MM.1S (cell line): ENCODE results near the gene TOE1.

ENCODE experiments used
- DNase-seq: peaks from one replicate; pipeline ENCODE4 v3.0.0-alpha.2; 2015
- H2AFZ ChIP-seq: fragments of 300-600 bp; sonication (generic); 2 replicates; pipeline ENCODE4 v1.6.0; 2016; ENCODE audit warnings: antibody characterized with exemption, low read length
- H3F3A ChIP-seq: fragments of 300-600 bp; sonication (generic); 2 replicates; pipeline ENCODE4 v1.6.1; 2016; ENCODE audit warnings: mild to moderate bottlenecking, antibody characterized with exemption, low read length, moderate library complexity, mixed read lengths; ENCODE audit not compliant: insufficient read depth
- H3K27ac ChIP-seq: fragments of 300-600 bp; sonication (generic); 2 replicates; pipeline ENCODE4 v1.5.1; 2016; ENCODE audit warnings: mild to moderate bottlenecking, low read length
- H3K27me3 ChIP-seq: fragments of 300-600 bp; sonication (generic); replicated peaks from 2 replicates; pipeline ENCODE4 v1.6.0; 2016; ENCODE audit warnings: low read length; ENCODE audit not compliant: insufficient read depth
- H3K36me3 ChIP-seq: fragments of 300-600 bp; sonication (generic); replicated peaks from 2 replicates; pipeline ENCODE4 v1.6.1; 2016; ENCODE audit warnings: mild to moderate bottlenecking, low read length, mixed read lengths; ENCODE audit not compliant: insufficient read depth
- H3K4me1 ChIP-seq: fragments of 300-600 bp; sonication (generic); 2 replicates; pipeline ENCODE4 v1.6.1; 2016; ENCODE audit warnings: low read length, mixed read lengths
- H3K4me2 ChIP-seq: fragments of 300-600 bp; sonication (generic); 2 replicates; pipeline ENCODE4 v1.6.0; 2016; ENCODE audit warnings: low read depth, low read length
- H3K4me3 ChIP-seq: fragments of 300-600 bp; sonication (generic); 2 replicates; pipeline ENCODE4 v1.5.1; 2016; ENCODE audit warnings: low read length, mixed read lengths
- H3K79me2 ChIP-seq: fragments of 300-600 bp; sonication (generic); 2 replicates; pipeline ENCODE4 v1.6.1; 2016; ENCODE audit warnings: mixed run types, low read length, mixed read lengths
- H3K9ac ChIP-seq: fragments of 300-600 bp; sonication (generic); 2 replicates; pipeline ENCODE4 v1.6.1; 2016; ENCODE audit warnings: low read length, mixed read lengths
- H3K9me2 ChIP-seq: fragments of 300-600 bp; sonication (generic); replicated peaks from 2 replicates; pipeline ENCODE4 v1.6.1; 2016; ENCODE audit warnings: mild to moderate bottlenecking, low read length, mixed read lengths; ENCODE audit not compliant: insufficient read depth
- H3K9me3 ChIP-seq: fragments of 300-600 bp; sonication (generic); replicated peaks from 2 replicates; pipeline ENCODE4 v1.6.1; 2016; ENCODE audit warnings: mild to moderate bottlenecking, low read length, mixed read lengths; ENCODE audit not compliant: insufficient read depth
- H4K20me1 ChIP-seq: fragments of 300-600 bp; sonication (generic); 2 replicates; pipeline ENCODE4 v1.6.1; 2016; ENCODE audit warnings: mild to moderate bottlenecking, low read length, moderate library complexity, mixed read lengths; ENCODE audit not compliant: insufficient read depth
- EZH2 ChIP-seq: fragments of 300-600 bp; sonication (generic); optimal IDR thresholded peaks from 2 replicates; pipeline ENCODE3; 2017; ENCODE audit warnings: low read depth, mild to moderate bottlenecking, antibody characterized with exemption, low read length, mixed read lengths
- EZH2phosphoT487 ChIP-seq: fragments of 300-600 bp; sonication (generic); IDR thresholded peaks from 2 replicates; pipeline ENCODE4 v1.6.1; 2018; ENCODE audit warnings: antibody characterized with exemption, low read length
- TF ChIP-seq, protein P1 (sequence below): fragments of 300-600 bp; sonication (generic); IDR thresholded peaks from 2 replicates; pipeline ENCODE4 v1.5.1; 2016; ENCODE audit warnings: antibody characterized with exemption, low read length, mixed read lengths

The TOE1 gene

GRCh38 chr1:45340816-45341466 is 971 bp downstream of the TOE1 start:
- peak; percentile 54 for DNase-seq
- H4K20me1 ChIP-seq: no peaks in the 10 kb centered on the region
- TF ChIP-seq EZH2phosphoT487: no peak
- TF ChIP-seq, protein P1, sequence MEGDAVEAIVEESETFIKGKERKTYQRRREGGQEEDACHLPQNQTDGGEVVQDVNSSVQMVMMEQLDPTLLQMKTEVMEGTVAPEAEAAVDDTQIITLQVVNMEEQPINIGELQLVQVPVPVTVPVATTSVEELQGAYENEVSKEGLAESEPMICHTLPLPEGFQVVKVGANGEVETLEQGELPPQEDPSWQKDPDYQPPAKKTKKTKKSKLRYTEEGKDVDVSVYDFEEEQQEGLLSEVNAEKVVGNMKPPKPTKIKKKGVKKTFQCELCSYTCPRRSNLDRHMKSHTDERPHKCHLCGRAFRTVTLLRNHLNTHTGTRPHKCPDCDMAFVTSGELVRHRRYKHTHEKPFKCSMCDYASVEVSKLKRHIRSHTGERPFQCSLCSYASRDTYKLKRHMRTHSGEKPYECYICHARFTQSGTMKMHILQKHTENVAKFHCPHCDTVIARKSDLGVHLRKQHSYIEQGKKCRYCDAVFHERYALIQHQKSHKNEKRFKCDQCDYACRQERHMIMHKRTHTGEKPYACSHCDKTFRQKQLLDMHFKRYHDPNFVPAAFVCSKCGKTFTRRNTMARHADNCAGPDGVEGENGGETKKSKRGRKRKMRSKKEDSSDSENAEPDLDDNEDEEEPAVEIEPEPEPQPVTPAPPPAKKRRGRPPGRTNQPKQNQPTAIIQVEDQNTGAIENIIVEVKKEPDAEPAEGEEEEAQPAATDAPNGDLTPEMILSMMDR: no peak; the same call in 1 of the 2 replicates
- TF ChIP-seq EZH2: no peak
- no peaks in the 10 kb centered on the region for H3K27me3 ChIP-seq
- peak overlapping the region; percentile 93 for H3K4me2 ChIP-seq
- H3K4me3 ChIP-seq: peak overlapping the region; percentile 84
- peaks cover 23% of the 10 kb centered on the region for H3F3A ChIP-seq
- peaks cover 15% of the 10 kb centered on the region for H3K36me3 ChIP-seq
- peak overlapping the region; percentile 89 for H2AFZ ChIP-seq
- H3K79me2 ChIP-seq: peaks cover 39% of the 10 kb centered on the region
- no peaks in the 10 kb centered on the region for H3K9me3 ChIP-seq
- H3K9ac ChIP-seq: peak overlapping the region; percentile 97
- H3K27ac ChIP-seq: peak overlapping the region; percentile 97; the same call in 1 of the 2 replicates
- H3K9me2 ChIP-seq: no peaks in the 10 kb centered on the region
- H3K4me1 ChIP-seq: peaks cover 5% of the 10 kb centered on the region; the same call in 1 of the 2 replicates

GRCh38 chr1:45344499-45344898 is 4.5 kb downstream of the TOE1 start:
- Histone ChIP-seq H3K9ac (no peak overlapping the region), H3K27ac (no peak overlapping the region), H3K27me3 (no peaks in the 10 kb centered on the region), H3K36me3 (peaks cover 15% of the 10 kb centered on the region), H3F3A (peaks cover 33% of the 10 kb centered on the region), H3K79me2 (peaks cover 34% of the 10 kb centered on the region), H3K9me2 (no peaks in the 10 kb centered on the region), H4K20me1 (no peaks in the 10 kb centered on the region), H3K4me2 (no peak overlapping the region), H3K9me3 (no peaks in the 10 kb centered on the region), H2AFZ (no peak overlapping the region), H3K4me3 (no peak overlapping the region), H3K4me1 (peaks cover 29% of the 10 kb centered on the region)
- TF ChIP-seq EZH2phosphoT487: no peak
- DNase-seq: no peak

DNA sequence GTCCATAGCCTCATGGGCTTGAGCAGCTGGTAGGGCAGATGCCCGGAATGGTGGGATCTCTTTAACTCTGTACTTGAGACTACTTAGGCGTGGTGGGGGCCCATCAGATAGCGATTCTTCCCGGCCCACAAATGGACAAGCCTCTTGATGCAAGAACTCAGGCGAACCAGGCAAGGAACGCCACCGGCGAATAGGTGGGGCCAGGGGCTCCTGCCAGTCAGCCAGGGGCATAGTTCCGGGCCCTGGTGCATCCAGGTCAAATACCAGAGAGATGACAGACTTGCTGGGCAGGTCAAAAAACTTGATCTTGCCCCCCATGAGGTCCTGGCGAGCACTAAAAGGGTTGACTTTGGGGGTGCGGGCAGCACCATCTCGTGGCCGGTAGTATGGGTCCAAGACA is 5.0 kb downstream of the TOE1 start:
- TF ChIP-seq EZH2 (no peak), EZH2phosphoT487 (no peak)
- TF ChIP-seq, protein P1: no peak
- Histone ChIP-seq H3K36me3 (peaks cover 15% of the 10 kb centered on the region), H3K27ac (no peak overlapping the region), H2AFZ (no peak overlapping the region), H3K4me3 (no peak overlapping the region), H3F3A (peaks cover 31% of the 10 kb centered on the region), H3K9ac (no peak overlapping the region), H3K4me1 (peaks cover 34% of the 10 kb centered on the region), H3K27me3 (no peaks in the 10 kb centered on the region), H3K9me3 (no peaks in the 10 kb centered on the region), H3K79me2 (peaks cover 34% of the 10 kb centered on the region), H3K9me2 (no peaks in the 10 kb centered on the region), H4K20me1 (no peaks in the 10 kb centered on the region), H3K4me2 (no peak overlapping the region)
- DNase-seq: no peak

DNA sequence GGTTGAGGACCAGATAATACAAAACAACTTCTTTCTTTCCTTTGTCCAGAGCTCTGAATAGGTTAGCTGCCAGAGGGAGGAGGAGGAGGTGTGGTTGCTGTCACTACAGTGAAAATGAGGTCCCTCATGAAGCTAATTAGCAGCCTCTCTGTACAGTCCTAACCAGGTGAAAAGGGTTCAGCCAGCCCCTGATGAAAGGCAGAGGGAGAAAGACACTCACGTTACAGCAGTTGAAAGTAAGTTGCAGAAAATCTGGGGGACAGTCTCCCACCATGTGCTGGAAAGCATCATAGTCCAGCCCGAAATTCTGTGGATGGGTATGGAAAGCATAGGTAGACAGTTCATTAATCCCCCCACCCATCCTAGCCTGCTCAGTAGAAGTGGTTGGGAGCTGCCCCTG is 6.5 kb downstream of the TOE1 start:
- Histone ChIP-seq H4K20me1 (no peaks in the 10 kb centered on the region), H3K9ac (no peak overlapping the region), H3K27me3 (no peaks in the 10 kb centered on the region), H3K79me2 (peaks cover 21% of the 10 kb centered on the region), H3F3A (peaks cover 21% of the 10 kb centered on the region), H3K9me3 (no peaks in the 10 kb centered on the region), H3K4me1 (peaks cover 35% of the 10 kb centered on the region), H2AFZ (no peak overlapping the region), H3K27ac (no peak overlapping the region), H3K9me2 (no peaks in the 10 kb centered on the region), H3K36me3 (peaks cover 15% of the 10 kb centered on the region), H3K4me2 (no peak overlapping the region), H3K4me3 (no peak overlapping the region)
- no peak for DNase-seq
- TF ChIP-seq EZH2phosphoT487 (no peak), EZH2 (no peak)
- TF ChIP-seq, protein P1: no peak
